Trophoblast cell (in vitro differentiated cells and primary cell): ENCODE data around the gene UNC79.
A peak's percentile ranks its signal among the peaks of the same experiment; 100 is the strongest.

Experiments
- DNase-seq, 2 donors: peaks; one replicate each; pipeline ENCODE4 v3.0.0-alpha.2; 2016
- H2AFZ ChIP-seq: 2 replicates; pipeline ENCODE4 v1.6.1; 2013; ENCODE audit warnings: low read length, moderate library complexity, mild to moderate bottlenecking; ENCODE audit not compliant: insufficient read depth, poor library complexity
- H2AK5ac ChIP-seq: 2 replicates; pipeline ENCODE4 v1.6.1; 2013; ENCODE audit warnings: mild to moderate bottlenecking, low read length
- H2BK120ac ChIP-seq: 2 replicates; pipeline ENCODE4 v1.6.1; 2013; ENCODE audit warnings: low read length, mild to moderate bottlenecking, moderate library complexity; ENCODE audit not compliant: insufficient read depth, poor library complexity
- H2BK12ac ChIP-seq: 2 replicates; pipeline ENCODE4 v1.6.1; 2013; ENCODE audit warnings: mild to moderate bottlenecking, low read length, moderate library complexity
- H2BK5ac ChIP-seq: 2 replicates; pipeline ENCODE4 v1.6.1; 2013; ENCODE audit warnings: low read length, low read depth, moderate library complexity, mild to moderate bottlenecking; ENCODE audit not compliant: poor library complexity
- H3K14ac ChIP-seq: 2 replicates; pipeline ENCODE4 v1.6.1; 2013; ENCODE audit warnings: mild to moderate bottlenecking, low read length
- H3K18ac ChIP-seq: 2 replicates; pipeline ENCODE4 v1.6.1; 2013; ENCODE audit warnings: mild to moderate bottlenecking, low read length
- H3K23ac ChIP-seq: 2 replicates; pipeline ENCODE4 v1.6.1; 2013; ENCODE audit warnings: low read length
- H3K27ac ChIP-seq: 2 replicates; pipeline ENCODE4 v1.5.1; 2013; ENCODE audit warnings: low read depth, mild to moderate bottlenecking, inconsistent platforms, low read length, moderate library complexity
- H3K27me3 ChIP-seq: 2 replicates; pipeline ENCODE4 v1.6.1; 2013; ENCODE audit warnings: inconsistent platforms, mild to moderate bottlenecking, low read length, moderate library complexity; ENCODE audit not compliant: insufficient read depth
- H3K36me3 ChIP-seq, 2 experiments: 1 replicate in 1 of 2; 2 replicates in 1 of 2; pipeline ENCODE4 v1.6.1; 2013; ENCODE audit warnings: low read length in 2 of 2, mild to moderate bottlenecking in 2 of 2, moderate library complexity in 1 of 2; ENCODE audit not compliant: insufficient read depth in 2 of 2, control insufficient read depth in 1 of 2
- H3K4ac ChIP-seq: 2 replicates; pipeline ENCODE4 v1.6.1; 2013; ENCODE audit warnings: low read depth, mild to moderate bottlenecking, low read length, moderate library complexity
- H3K4me1 ChIP-seq, 2 experiments: 1 replicate in 1 of 2; 2 replicates in 1 of 2; pipeline ENCODE4 v1.6.1; 2013; ENCODE audit warnings: low read length in 2 of 2, mild to moderate bottlenecking in 2 of 2, moderate library complexity in 1 of 2; ENCODE audit not compliant: insufficient read depth in 2 of 2, control insufficient read depth in 1 of 2
- H3K4me2 ChIP-seq: 2 replicates; pipeline ENCODE4 v1.6.1; 2013; ENCODE audit warnings: inconsistent platforms, mild to moderate bottlenecking, low read length, moderate library complexity
- H3K4me3 ChIP-seq: 2 replicates; pipeline ENCODE4 v1.5.1; 2013; ENCODE audit warnings: mild to moderate bottlenecking, low read depth, low read length, inconsistent platforms
- H3K79me1 ChIP-seq: one replicate; pipeline ENCODE4 v1.6.1; 2013; ENCODE audit warnings: low read length
- H3K79me2 ChIP-seq: 2 replicates; pipeline ENCODE4 v1.6.1; 2013; ENCODE audit warnings: low read length, mild to moderate bottlenecking; ENCODE audit not compliant: control insufficient read depth, insufficient read depth, poor library complexity
- H3K9ac ChIP-seq: 2 replicates; pipeline ENCODE4 v1.6.1; 2013; ENCODE audit warnings: mild to moderate bottlenecking, low read length
- H3K9me3 ChIP-seq: 2 replicates; pipeline ENCODE4 v1.6.1; 2013; ENCODE audit warnings: low read depth, mild to moderate bottlenecking, control low read depth, inconsistent platforms, low read length; ENCODE audit not compliant: insufficient read depth
- H4K12ac ChIP-seq: 2 replicates; pipeline ENCODE4 v1.6.1; 2013; ENCODE audit warnings: low read depth, mild to moderate bottlenecking, low read length, moderate library complexity
- H4K8ac ChIP-seq: 2 replicates; pipeline ENCODE4 v1.6.1; 2013; ENCODE audit warnings: low read depth, mild to moderate bottlenecking, low read length, moderate library complexity
- H4K91ac ChIP-seq: one replicate; pipeline ENCODE4 v1.6.1; 2013; ENCODE audit warnings: low read depth, mild to moderate bottlenecking, low read length, moderate library complexity
- WGBS: extraction: QIAGEN DNeasy Blood & Tissue Kit; methylation state at CpG from one replicate; pipeline ENCODE4 v1.1.7; 2013; ENCODE audit warnings: missing lambda C conversion rate; ENCODE audit not compliant: insufficient read length, insufficient coverage; ENCODE audit errors: extremely low coverage; 5-methylcytosine and 5-hydroxymethylcytosine counted together

Gene UNC79

DNA sequence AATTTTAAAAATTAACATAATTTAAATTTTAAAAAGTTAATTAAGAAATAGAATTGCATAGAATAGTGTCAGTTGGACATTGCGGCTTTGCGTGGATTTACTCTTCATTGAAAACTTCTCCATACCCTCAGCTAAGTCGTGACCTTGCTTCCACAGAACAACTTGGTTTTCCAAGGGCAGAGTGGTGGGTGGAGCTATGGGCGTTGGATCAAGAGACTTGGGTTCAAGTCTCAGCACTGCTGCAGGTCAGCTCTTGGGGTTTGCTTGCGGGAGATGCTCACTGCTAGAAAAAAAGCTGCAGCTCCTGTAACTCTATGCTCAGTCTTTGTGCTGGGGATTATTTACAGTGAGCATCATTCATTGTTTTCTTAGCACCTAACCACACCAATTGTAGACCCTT, 223.9 kb downstream of the UNC79 start:
- no peak overlapping the region for H2BK12ac ChIP-seq
- H3K14ac ChIP-seq: no peak overlapping the region
- H3K36me3 ChIP-seq: no peaks in the 10 kb centered on the region
- no peak overlapping the region for H3K18ac ChIP-seq
- H4K91ac ChIP-seq: no peak overlapping the region
- DNase-seq: no peak
- no peak overlapping the region for H2AK5ac ChIP-seq
- no peak overlapping the region for H3K4me2 ChIP-seq
- H3K23ac ChIP-seq: no peak overlapping the region
- no peak overlapping the region for H3K4ac ChIP-seq
- no peak overlapping the region for H2BK120ac ChIP-seq
- H2AFZ ChIP-seq: no peak overlapping the region
- H3K79me2 ChIP-seq: no peaks in the 10 kb centered on the region
- H4K12ac ChIP-seq: no peak overlapping the region
- no peaks in the 10 kb centered on the region for H3K79me1 ChIP-seq
- WGBS: no CpG with 5 or more reads among the region's 5 CpGs
- H3K9ac ChIP-seq: no peak overlapping the region
- no peak overlapping the region for H2BK5ac ChIP-seq
- H4K8ac ChIP-seq: no peak overlapping the region
- H3K4me1 ChIP-seq: no peaks in the 10 kb centered on the region
- no peak overlapping the region for H3K27ac ChIP-seq
- no peaks in the 10 kb centered on the region for H3K27me3 ChIP-seq
- H3K4me3 ChIP-seq: no peak overlapping the region
- H3K9me3 ChIP-seq: no peaks in the 10 kb centered on the region

DNA sequence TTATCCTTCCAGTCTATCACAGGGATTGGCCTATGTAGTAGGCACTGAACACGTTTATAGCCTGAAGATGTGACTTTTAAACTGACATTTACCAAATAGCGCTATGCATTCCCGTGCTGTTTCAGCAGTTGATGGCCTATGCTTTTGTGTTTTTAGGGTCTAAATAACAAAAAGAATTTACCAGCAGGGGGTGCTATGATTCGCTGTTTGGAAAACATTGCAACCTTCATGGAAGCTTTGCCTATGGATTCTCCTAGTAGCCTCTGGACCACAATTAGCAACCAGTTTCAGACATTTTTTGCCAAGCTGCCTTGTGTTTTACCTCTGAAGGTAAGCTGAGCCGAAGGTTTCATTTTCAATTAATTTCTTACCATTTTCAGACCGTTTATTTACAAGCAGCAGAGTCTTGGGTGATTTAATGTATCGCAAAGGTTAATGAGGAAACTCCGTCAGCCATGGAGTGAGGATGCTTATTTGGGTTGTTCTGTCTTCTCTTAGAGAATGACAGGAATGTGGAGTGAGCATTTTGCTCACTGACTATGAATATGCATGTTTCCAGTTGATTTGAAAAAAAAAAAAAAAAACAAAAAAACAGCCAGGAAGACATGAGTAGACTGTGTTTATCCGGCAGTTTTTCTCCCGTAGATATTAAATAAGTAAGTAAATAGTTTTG, 224.5 kb downstream of the UNC79 start:
- H3K18ac ChIP-seq: no peak overlapping the region
- no peak overlapping the region for H4K12ac ChIP-seq
- H3K79me2 ChIP-seq: no peaks in the 10 kb centered on the region
- H3K9me3 ChIP-seq: no peaks in the 10 kb centered on the region
- no peak overlapping the region for H4K91ac ChIP-seq
- H3K23ac ChIP-seq: no peak overlapping the region
- H2BK12ac ChIP-seq: no peak overlapping the region
- H3K4me2 ChIP-seq: no peak overlapping the region
- no peaks in the 10 kb centered on the region for H3K79me1 ChIP-seq
- no peak overlapping the region for H3K4ac ChIP-seq
- no peaks in the 10 kb centered on the region for H3K27me3 ChIP-seq
- no CpG with 5 or more reads among the region's 10 CpGs for WGBS
- H3K27ac ChIP-seq: no peak overlapping the region
- H2AK5ac ChIP-seq: no peak overlapping the region
- no peak overlapping the region for H2BK120ac ChIP-seq
- H3K36me3 ChIP-seq: no peaks in the 10 kb centered on the region
- H3K4me1 ChIP-seq: no peaks in the 10 kb centered on the region
- DNase-seq: peak; percentile 27 to 92
- H3K14ac ChIP-seq: no peak overlapping the region
- no peak overlapping the region for H3K9ac ChIP-seq
- no peak overlapping the region for H4K8ac ChIP-seq
- no peak overlapping the region for H2BK5ac ChIP-seq
- H3K4me3 ChIP-seq: no peak overlapping the region
- H2AFZ ChIP-seq: no peak overlapping the region

DNA sequence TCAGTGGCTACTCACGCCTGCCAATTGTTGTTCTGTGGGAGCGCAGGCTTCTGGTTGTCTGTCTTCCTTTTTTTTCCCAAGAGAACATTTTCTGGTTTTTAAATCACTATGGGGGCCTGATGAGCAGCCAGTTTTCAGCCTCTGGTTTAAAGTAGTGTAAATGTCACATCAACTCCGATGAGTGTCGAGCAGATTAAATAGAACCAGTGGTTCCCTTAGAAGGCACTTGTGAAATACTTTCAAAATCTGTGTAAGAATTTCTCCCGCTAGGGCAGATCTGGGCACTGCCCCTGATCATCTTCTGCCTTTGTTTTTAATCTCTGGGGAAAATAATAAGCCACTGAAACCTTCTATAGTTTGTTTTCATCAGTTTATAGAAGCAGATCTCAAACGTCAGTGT, 227.1 kb downstream of the UNC79 start:
- Histone ChIP-seq H4K91ac (no peak overlapping the region), H3K4me2 (no peak overlapping the region), H3K4me1 (no peaks in the 10 kb centered on the region), H3K9ac (no peak overlapping the region), H3K4ac (no peak overlapping the region), H2BK5ac (no peak overlapping the region), H2BK120ac (no peak overlapping the region), H2BK12ac (no peak overlapping the region), H3K14ac (no peak overlapping the region), H3K9me3 (no peaks in the 10 kb centered on the region), H3K27ac (no peak overlapping the region), H4K12ac (no peak overlapping the region), H3K79me2 (no peaks in the 10 kb centered on the region), H3K23ac (no peak overlapping the region), H3K27me3 (no peaks in the 10 kb centered on the region), H3K4me3 (no peak overlapping the region), H3K18ac (no peak overlapping the region), H2AFZ (no peak overlapping the region), H4K8ac (no peak overlapping the region), H2AK5ac (no peak overlapping the region), H3K36me3 (no peaks in the 10 kb centered on the region), H3K79me1 (no peaks in the 10 kb centered on the region)
- no peak for DNase-seq
- no CpG with 5 or more reads among the region's 6 CpGs for WGBS

DNA sequence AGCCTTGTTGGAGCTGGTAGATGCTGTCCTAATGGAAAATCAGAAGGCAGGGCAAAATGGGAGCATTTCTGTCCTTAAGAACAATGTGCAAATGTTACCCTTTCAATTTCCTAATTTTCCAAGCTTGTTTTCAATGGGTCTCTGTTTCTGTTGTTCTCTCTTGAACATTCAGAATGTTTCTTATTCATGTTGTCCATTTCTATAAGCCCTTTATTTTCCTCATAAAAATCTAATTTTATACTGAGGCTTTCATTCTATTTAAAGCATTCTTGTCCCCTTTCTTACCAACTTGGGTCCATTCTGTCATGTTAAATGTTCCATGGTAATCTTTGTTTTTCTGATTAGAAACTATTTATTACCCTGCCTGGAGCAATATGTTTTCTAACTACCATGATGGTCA, 232.6 kb downstream of the UNC79 start:
- no peak overlapping the region for H3K23ac ChIP-seq
- no peak overlapping the region for H3K4ac ChIP-seq
- DNase-seq: no peak
- no peak overlapping the region for H2AFZ ChIP-seq
- no peaks in the 10 kb centered on the region for H3K36me3 ChIP-seq
- H4K8ac ChIP-seq: no peak overlapping the region
- no peak overlapping the region for H3K18ac ChIP-seq
- no peaks in the 10 kb centered on the region for H3K79me1 ChIP-seq
- no peak overlapping the region for H2AK5ac ChIP-seq
- H2BK5ac ChIP-seq: no peak overlapping the region
- no peak overlapping the region for H4K91ac ChIP-seq
- H4K12ac ChIP-seq: no peak overlapping the region
- H3K4me3 ChIP-seq: no peak overlapping the region
- no peak overlapping the region for H3K4me2 ChIP-seq
- H3K4me1 ChIP-seq: no peaks in the 10 kb centered on the region
- no peak overlapping the region for H3K9ac ChIP-seq
- H3K27ac ChIP-seq: no peak overlapping the region
- H3K79me2 ChIP-seq: no peaks in the 10 kb centered on the region
- H3K27me3 ChIP-seq: no peaks in the 10 kb centered on the region
- no peak overlapping the region for H2BK120ac ChIP-seq
- H2BK12ac ChIP-seq: no peak overlapping the region
- no peaks in the 10 kb centered on the region for H3K9me3 ChIP-seq
- no peak overlapping the region for H3K14ac ChIP-seq
